NB4 (cell line): ENCODE measurements around the gene KLHL21.

Source experiments
- MYC ChIP-seq: IDR thresholded peaks from 2 replicates; pipeline ENCODE4 v1.6.1; 2011; ENCODE audit warnings: low read depth, low read length
- POLR2A ChIP-seq: IDR thresholded peaks from 2 replicates; pipeline ENCODE4 v1.6.1; 2011; ENCODE audit warnings: mild to moderate bottlenecking; ENCODE audit not compliant: insufficient read length; ENCODE audit errors: extremely low read depth
- TF ChIP-seq, protein P1 (sequence below): IDR thresholded peaks from one replicate; pipeline ENCODE4 v1.5.1; 2012; ENCODE audit warnings: low read depth, low read length
- TF ChIP-seq, protein P2 (sequence below): IDR thresholded peaks from 2 replicates; pipeline ENCODE4 v1.6.1; 2011; ENCODE audit warnings: low read depth, low read length

DNA sequence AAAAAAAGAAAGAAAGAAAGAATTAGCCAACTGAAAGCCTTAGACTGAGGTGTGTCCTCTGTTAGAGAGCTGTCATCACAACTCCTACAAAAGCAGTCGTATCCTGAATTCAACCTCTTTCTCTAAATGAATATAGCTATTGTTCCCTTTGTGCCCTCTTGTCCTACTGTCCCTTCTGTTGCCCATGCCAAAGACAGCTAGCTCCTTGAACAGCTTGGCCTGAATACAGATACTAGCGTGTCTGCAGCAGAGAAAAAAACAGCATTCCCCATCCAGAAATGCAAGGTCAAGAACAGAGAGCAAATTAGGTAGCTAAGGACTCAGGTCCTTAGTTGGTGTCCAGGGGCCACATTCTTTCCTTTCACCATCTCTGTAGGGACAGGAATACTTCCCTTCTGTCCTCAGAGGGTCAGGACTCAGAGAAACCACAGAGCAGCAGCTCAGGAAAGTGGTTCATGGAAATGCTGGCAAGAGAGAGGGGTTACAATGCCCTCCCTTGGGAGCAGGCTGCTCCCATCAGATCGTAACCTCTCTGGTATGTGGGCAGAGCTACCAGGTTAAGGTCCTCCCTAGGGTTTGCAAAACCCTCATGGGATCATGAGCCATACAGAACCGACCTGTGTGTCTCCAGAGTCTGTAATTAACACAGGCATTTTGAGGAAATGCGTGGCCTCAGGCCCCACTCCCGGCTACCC is 24.7 kb downstream of the KLHL21 start:
- TF ChIP-seq, protein P1, sequence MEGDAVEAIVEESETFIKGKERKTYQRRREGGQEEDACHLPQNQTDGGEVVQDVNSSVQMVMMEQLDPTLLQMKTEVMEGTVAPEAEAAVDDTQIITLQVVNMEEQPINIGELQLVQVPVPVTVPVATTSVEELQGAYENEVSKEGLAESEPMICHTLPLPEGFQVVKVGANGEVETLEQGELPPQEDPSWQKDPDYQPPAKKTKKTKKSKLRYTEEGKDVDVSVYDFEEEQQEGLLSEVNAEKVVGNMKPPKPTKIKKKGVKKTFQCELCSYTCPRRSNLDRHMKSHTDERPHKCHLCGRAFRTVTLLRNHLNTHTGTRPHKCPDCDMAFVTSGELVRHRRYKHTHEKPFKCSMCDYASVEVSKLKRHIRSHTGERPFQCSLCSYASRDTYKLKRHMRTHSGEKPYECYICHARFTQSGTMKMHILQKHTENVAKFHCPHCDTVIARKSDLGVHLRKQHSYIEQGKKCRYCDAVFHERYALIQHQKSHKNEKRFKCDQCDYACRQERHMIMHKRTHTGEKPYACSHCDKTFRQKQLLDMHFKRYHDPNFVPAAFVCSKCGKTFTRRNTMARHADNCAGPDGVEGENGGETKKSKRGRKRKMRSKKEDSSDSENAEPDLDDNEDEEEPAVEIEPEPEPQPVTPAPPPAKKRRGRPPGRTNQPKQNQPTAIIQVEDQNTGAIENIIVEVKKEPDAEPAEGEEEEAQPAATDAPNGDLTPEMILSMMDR, result no peak
- no peak for TF ChIP-seq POLR2A
- TF ChIP-seq, protein P2, sequence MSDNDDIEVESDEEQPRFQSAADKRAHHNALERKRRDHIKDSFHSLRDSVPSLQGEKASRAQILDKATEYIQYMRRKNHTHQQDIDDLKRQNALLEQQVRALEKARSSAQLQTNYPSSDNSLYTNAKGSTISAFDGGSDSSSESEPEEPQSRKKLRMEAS, result no peak
- TF ChIP-seq MYC, result no peak
